AG09319 (cell line): ENCODE data around the gene IER3IP1.

Experiments used
- DNase-seq: peaks from one replicate; pipeline ENCODE4 v3.0.0-alpha.2; 2010; ENCODE audit warnings: low read depth; ENCODE audit errors: extremely low read depth
- CTCF ChIP-seq: IDR thresholded peaks from 2 replicates; pipeline ENCODE4 v1.5.1; 2011; ENCODE audit warnings: low read depth, mild to moderate bottlenecking, inconsistent platforms, low read length, moderate library complexity

The IER3IP1 gene

GRCh38 chr18:47141289-47141688, 34.9 kb downstream of the IER3IP1 start:
- no peak for TF ChIP-seq CTCF
- no peak for DNase-seq

DNA sequence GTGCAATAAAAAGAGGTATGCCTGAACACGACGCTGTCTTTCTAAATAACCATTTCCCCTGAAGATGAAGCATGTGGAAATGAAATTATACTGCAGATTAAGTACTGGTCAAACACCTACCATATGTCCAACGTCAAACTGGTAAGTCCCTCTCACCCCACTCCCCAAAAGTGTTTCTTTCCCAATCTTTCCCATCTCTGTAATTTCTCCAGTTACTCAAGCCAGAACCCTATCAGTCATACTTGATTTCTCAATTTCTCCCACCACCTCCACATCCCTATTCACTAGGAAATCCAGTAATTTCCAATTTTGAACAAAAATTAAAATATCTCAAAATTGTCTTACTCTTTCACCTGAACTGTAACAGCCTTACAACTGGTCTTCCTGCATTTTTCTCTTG, 55.0 kb downstream of the IER3IP1 start:
- TF ChIP-seq CTCF: no peak
- DNase-seq: no peak

- TF ChIP-seq CTCF: no peak
- DNase-seq: no peak
Measured at GRCh38 chr18:47120428-47120827, 55.7 kb downstream of the IER3IP1 start.

DNA sequence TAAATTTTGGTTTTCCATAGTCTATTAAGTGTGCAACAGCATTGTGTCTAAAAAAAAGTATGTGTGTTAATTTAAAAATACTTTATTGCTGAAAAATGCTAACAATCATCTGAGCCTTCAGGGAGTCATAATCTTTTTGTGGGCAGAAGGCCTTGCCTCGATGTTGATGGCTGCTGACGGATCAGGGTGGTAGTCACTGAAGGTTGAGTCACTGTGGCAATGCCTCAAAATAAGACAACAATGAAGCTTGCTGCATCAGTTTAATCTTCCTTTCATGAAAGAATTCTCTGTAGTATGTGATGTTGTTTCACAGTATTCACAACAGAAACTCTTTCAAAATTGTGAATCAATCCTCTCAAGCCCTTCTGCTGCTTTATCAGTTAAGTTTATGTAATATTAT, 57.2 kb downstream of the IER3IP1 start:
- no peak for TF ChIP-seq CTCF
- no peak for DNase-seq

DNA sequence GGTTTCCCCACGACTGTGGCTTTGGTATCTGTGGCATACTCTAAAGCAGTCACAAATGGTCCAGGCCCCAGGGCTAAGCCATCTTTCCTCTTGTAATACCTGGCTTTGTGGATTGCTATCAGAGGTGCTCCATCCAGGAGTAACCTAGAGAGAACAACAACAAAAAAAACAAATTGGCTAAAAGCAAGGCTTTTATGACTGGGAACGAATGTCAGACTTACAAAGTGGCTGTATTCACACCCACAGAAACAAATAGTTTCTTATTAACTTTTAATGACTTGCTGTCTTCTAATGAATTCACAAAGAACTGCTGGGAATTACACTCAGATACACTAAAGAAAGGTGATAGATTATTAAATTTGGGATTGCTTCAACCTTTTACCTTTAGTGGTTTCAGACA, 61.0 kb downstream of the IER3IP1 start:
- no peak for DNase-seq
- TF ChIP-seq CTCF: no peak

GRCh38 chr18:47113796-47114540, 62.2 kb downstream of the IER3IP1 start:
- no peak for TF ChIP-seq CTCF
- DNase-seq: no peak

DNA sequence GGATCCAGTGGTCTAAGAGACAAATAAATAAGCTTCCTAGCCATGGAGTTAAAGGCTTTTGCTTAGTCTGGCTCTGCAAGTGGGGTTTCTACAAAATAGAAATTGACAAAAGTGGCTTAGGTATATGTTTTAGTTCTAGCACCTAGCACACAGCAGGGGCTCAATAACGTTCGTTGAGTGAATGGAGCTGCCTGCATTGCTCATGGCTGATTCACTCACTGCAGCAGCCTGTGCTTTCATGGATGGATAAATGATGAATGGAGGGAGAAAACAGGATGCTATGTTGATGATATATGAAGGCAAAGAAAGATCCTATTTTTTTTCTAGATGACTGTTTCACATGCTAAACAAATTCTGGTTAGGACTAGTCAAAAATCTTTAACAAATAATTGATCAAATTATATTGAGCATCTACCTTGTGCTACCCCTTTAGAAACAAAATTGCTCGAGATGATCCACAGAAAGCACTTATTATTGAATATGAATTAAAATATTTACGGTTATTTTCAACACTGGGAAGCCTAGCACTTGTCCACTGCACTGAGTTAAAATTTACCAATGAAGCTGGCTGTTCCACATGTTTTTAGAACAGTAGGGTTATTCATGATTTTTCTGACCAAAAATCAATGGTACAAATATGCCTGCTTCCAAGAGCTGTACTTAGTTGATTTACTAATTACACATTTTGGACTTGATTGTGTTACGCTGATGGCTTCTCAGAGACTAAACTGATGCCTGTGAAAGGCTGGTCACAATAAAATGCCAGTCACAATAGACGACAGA, 65.5 kb downstream of the IER3IP1 start:
- DNase-seq: no peak
- TF ChIP-seq CTCF: no peak
